Mucosa of rectum (tissue), 2 donors: Measurements from ENCODE around the gene PSMD1.

ENCODE experiments used
- H3K27ac ChIP-seq, 2 donors: one replicate each; pipeline ENCODE4 v1.7.0; 2013; ENCODE audit warnings: inconsistent platforms in 2 of 2, low read depth in 2 of 2, low read length in 2 of 2
- H3K27me3 ChIP-seq, 2 donors: one replicate each; pipeline ENCODE4 v1.7.0; 2013; ENCODE audit warnings: low read length in 2 of 2; ENCODE audit not compliant: control insufficient read depth in 2 of 2, insufficient read depth in 2 of 2
- H3K36me3 ChIP-seq, 2 donors: one replicate each; pipeline ENCODE4 v1.7.0; 2013; ENCODE audit warnings: low read length in 2 of 2; ENCODE audit not compliant: control insufficient read depth in 2 of 2, insufficient read depth in 2 of 2
- H3K4me1 ChIP-seq, 2 donors: one replicate each; pipeline ENCODE4 v1.7.0; 2013; ENCODE audit warnings: low read length in 2 of 2, mild to moderate bottlenecking in 1 of 2; ENCODE audit not compliant: control insufficient read depth in 2 of 2, insufficient read depth in 2 of 2
- H3K4me3 ChIP-seq, 2 donors: one replicate each; pipeline ENCODE4 v1.7.0; 2013; ENCODE audit warnings: low read length in 2 of 2
- H3K9ac ChIP-seq, 2 donors: one replicate each; pipeline ENCODE4 v1.7.0; 2013; ENCODE audit warnings: low read length in 2 of 2, low read depth in 1 of 2, mild to moderate bottlenecking in 1 of 2
- H3K9me3 ChIP-seq, 2 donors: one replicate each; pipeline ENCODE4 v1.7.0; 2013; ENCODE audit warnings: low read length in 2 of 2; ENCODE audit not compliant: control insufficient read depth in 2 of 2
- donor health status: healthy.
- donor health status: Normal muscosa, but diverticular disease.

Gene PSMD1

DNA sequence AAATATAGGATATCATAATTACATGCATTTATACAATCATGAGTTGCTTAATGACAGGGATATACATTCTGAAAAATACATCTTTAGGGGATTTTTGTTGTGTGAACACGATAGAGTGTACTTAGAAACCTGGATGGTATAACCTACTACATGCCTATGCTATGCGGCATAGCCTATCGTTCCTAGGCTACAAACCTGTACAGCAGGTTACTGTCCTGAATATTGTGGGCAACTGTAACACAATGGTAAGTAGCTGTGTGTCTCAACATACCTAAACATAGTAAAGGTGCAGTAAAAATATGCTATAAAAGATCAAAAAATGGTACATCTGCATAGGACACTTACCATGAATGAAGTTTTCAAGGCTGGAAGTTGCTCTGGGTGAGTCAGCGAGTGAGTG lies 12.9 kb upstream of the PSMD1 start:
- H3K27me3 ChIP-seq, result peaks cover 0 to 3% of the 10 kb centered on the region in 2 donors
- H3K9ac ChIP-seq, result no peak overlapping the region
- peaks cover 5 to 28% of the 10 kb centered on the region in 2 donors for H3K36me3 ChIP-seq
- H3K4me1 ChIP-seq, result peaks cover 0 to 3% of the 10 kb centered on the region in 2 donors
- no peaks in the 10 kb centered on the region for H3K9me3 ChIP-seq
- no peak overlapping the region for H3K4me3 ChIP-seq
- H3K27ac ChIP-seq, result no peak overlapping the region

DNA sequence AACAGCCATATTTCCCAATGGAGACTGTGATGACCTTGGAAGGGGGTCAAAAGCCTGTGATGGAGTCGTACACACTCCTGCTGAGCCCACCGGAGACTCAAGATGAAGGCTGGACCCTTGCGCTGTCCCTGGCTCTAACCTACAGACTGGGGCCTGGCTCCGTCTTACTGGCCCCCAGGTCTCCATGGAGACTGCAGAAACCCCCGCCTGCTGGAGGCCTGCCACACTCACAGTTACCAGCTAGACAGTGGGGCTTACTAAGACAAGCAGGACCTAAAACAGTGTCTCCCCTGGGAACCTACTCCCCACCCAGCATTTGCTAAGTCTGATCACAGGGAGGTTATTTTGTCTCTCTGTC lies 9.8 kb upstream of the PSMD1 start:
- Histone ChIP-seq H3K9me3 (no peaks in the 10 kb centered on the region), H3K4me1 (peaks cover 25 to 27% of the 10 kb centered on the region in 2 donors), H3K27me3 (no peaks in the 10 kb centered on the region), H3K27ac (no peak overlapping the region), H3K4me3 (no peak overlapping the region), H3K36me3 (peaks cover 0 to 20% of the 10 kb centered on the region in 2 donors), H3K9ac (no peak overlapping the region)

DNA sequence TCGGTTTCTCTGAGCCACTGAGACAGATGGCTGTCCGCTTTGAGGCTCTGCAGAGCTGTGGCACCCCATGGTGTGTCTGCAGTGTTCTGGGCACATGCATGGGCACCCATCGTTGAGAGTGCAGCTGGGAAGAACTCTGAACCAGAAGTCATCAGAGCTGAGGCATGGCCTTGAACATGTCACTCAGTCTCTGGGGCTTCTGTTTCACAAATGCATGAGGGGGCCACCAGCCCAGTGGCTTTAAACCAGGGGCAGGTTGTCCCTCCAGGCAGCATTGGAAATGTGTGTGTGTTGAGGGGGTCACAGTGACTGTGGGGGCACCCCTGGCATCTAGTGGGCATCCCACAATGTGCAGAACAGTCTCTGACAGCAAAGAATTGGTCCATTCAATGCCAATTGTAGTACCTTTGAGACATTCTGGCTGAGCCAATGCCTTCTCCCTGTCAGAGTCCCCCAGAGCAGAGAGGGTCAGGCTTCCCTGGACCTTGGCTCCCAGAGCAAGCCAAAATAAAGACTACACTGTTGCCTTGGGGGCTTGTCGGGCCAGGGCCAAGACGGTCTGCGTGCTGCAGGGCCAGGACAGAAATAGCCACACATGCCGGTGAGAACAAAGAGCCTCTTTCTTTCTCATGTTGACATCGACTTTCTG lies 9.3 kb upstream of the PSMD1 start:
- Histone ChIP-seq H3K4me1 (peaks cover 28 to 32% of the 10 kb centered on the region in 2 donors), H3K9ac (no peak overlapping the region), H3K27me3 (no peaks in the 10 kb centered on the region)

DNA sequence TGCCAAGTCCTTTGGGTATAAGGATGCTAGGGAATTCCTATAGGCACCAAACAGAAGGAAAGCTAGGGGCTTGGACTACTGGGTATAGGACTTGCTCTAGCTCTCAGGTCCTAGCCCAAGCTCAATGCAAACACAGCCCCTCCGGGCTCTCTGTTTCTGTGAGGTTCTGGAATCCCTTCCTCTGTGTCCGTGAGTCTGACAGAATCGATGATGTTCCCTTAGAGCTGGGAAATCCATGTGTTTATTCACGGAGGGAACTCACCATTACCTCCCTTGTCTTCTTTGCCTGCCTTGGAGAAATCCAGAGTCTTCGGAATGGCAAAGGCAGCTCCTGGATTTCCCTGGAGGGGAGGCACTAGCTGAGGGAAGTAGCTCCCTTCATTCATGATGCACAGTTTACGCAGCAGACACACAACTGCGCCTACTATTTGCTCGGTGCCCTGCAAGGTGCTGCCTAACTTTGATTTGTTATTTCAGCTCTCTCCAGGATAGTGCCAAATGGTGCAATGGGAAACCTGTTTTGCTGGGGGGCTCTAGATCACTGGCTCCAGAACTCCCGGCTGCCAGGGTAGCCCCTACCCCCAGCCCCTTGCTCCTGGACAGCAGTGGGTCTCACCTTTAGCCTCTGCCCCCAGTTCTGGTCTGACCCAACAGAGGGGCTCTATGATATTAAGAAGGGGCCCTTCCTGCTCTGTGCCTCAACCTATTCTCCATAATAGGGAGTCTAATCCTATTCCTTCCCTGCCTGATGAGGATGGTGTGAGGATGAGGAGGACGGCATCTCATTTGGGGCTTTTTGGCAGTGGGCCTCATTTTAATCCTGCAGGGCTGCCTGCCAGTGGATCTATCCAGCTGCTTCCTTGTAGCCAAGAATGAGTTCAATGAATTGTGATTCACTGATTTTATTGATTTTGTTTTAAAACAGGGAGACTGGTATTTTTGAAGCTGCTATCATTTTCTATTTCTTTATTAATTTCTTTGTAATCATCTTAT lies 8.4 kb upstream of the PSMD1 start:
- Histone ChIP-seq H3K27me3 (no peaks in the 10 kb centered on the region), H3K4me3 (no peak overlapping the region), H3K9ac (no peak overlapping the region), H3K36me3 (peaks cover 0 to 17% of the 10 kb centered on the region in 2 donors), H3K27ac (no peak overlapping the region), H3K4me1 (peaks cover 30 to 36% of the 10 kb centered on the region in 2 donors), H3K9me3 (no peaks in the 10 kb centered on the region)

More for the DNA sequence above, 9.3 kb upstream of the PSMD1 start:
- H3K4me3 ChIP-seq, result no peak overlapping the region
- H3K27ac ChIP-seq, result no peak overlapping the region
- H3K9me3 ChIP-seq, result no peaks in the 10 kb centered on the region
- peaks cover 0 to 18% of the 10 kb centered on the region in 2 donors for H3K36me3 ChIP-seq

DNA sequence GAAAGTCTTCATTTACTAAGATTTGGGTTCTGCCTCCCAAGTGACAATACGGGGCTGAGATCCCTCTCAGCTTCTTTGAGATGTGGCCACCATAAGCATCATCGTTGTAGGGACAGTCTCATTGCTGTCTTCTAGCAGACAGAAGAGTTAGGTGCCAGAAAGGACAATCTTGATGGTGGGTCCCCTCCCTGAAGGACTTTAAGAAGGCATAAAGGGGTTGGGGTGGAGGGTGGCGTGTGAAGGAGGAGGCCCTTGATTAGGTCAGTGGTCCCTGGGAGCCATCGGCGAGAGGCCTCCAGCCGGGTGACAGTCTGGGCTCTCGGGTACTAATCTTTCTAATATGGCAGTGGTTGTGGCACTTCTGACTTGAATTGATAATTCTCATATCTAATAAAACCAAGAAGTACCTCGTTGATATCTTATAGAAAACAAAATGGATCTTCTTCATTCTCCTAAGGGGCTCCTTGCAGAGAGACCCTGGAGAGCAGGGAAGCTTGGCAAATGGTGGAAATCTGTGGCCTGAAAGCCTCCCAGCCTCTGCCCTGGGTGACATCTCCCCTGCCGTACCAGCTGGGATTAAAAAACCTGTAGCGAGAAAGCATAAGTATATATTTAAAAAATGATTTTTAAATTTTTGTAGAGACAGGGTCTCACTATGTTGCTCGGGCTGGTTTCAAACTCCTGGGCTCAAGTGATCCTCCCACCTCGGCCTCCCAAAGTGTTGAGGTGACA lies 7.2 kb upstream of the PSMD1 start:
- H3K9ac ChIP-seq, result no peak overlapping the region
- H3K27ac ChIP-seq, result peak overlapping the region; percentile 49 to 85
- H3K4me1 ChIP-seq, result peaks cover 30 to 36% of the 10 kb centered on the region in 2 donors

DNA sequence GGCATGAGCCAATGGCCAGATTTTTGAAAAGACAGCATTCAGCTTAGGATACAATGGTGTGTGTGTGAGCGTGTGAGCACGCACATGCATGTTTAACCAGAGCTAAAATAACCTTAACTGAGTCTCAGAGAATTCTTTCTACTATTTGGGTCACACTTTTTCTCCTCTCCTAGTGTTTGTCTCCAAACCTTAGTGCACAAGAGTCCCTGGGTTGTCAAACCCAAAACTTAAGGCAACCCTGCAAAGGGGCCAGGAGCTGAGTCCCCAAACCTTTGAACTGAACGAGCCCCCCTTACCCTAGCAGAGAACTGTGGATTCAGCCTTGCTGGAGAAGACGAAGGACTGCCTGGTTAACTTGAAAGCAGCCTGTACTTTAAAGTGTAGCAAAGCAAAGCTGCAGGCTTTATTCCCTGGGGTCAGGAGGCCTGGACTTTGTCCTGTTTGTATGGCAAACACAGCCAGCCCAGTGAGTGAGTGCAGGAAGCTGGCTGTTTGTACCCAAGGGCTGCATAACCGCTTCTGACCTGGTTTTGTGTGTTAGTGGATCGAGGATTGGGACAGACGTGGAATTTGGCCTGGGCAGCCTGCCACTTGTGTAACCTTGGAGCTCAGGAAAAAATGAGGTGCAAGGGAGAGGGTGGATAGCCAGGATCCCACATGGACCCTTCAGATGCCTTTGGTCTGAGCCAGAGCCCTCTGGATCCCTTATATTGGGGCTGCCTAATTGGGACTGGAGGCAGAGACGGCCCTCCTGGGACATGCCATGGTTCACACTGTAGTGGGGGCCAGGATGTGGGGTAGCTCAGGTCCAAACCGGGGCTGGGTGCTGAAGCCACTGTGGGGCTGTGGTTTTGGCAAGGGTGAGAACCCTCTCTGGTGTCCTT lies 6.4 kb upstream of the PSMD1 start:
- H3K36me3 ChIP-seq, result peaks cover 0 to 12% of the 10 kb centered on the region in 2 donors
- peak overlapping the region; percentile 21 to 52 for H3K9ac ChIP-seq
- peak overlapping the region; percentile 85 to 88 for H3K27ac ChIP-seq
- H3K4me3 ChIP-seq, result peak overlapping the region; percentile 24 to 53
- H3K27me3 ChIP-seq, result no peaks in the 10 kb centered on the region
- H3K9me3 ChIP-seq, result no peaks in the 10 kb centered on the region
- peaks cover 30 to 36% of the 10 kb centered on the region in 2 donors for H3K4me1 ChIP-seq

More for the DNA sequence above, 7.2 kb upstream of the PSMD1 start:
- Histone ChIP-seq H3K4me3 (peak overlapping the region in 1 of 2 donors; percentile 53), H3K36me3 (peaks cover 0 to 12% of the 10 kb centered on the region in 2 donors), H3K27me3 (no peaks in the 10 kb centered on the region), H3K9me3 (no peaks in the 10 kb centered on the region)

DNA sequence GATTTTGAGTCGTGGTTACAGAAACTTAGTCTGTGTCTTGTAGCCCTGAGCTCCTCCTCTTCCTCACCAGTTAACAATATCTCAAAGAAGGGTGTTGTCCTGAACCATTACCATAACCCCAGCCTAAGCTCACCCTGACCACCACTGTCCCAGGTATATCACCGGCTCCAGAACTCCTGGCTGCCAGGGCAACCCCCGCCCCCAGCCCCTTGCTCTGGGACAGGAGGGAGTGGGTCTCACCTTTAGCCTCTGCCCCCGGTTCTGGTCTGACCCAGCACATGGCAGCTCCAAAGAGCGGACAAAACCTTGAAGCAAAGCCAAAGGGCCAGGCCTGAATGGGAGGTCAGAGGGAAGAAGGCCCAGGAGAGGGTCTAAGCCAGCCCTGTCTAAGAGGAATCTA lies 5.6 kb upstream of the PSMD1 start:
- H3K4me1 ChIP-seq, result peaks cover 30 to 36% of the 10 kb centered on the region in 2 donors
- no peaks in the 10 kb centered on the region for H3K9me3 ChIP-seq
- H3K4me3 ChIP-seq, result no peak overlapping the region
- H3K9ac ChIP-seq, result peak overlapping the region in 1 of 2 donors; percentile 21
- peaks cover 0 to 12% of the 10 kb centered on the region in 2 donors for H3K36me3 ChIP-seq
- no peaks in the 10 kb centered on the region for H3K27me3 ChIP-seq
- peak overlapping the region; percentile 85 to 88 for H3K27ac ChIP-seq

DNA sequence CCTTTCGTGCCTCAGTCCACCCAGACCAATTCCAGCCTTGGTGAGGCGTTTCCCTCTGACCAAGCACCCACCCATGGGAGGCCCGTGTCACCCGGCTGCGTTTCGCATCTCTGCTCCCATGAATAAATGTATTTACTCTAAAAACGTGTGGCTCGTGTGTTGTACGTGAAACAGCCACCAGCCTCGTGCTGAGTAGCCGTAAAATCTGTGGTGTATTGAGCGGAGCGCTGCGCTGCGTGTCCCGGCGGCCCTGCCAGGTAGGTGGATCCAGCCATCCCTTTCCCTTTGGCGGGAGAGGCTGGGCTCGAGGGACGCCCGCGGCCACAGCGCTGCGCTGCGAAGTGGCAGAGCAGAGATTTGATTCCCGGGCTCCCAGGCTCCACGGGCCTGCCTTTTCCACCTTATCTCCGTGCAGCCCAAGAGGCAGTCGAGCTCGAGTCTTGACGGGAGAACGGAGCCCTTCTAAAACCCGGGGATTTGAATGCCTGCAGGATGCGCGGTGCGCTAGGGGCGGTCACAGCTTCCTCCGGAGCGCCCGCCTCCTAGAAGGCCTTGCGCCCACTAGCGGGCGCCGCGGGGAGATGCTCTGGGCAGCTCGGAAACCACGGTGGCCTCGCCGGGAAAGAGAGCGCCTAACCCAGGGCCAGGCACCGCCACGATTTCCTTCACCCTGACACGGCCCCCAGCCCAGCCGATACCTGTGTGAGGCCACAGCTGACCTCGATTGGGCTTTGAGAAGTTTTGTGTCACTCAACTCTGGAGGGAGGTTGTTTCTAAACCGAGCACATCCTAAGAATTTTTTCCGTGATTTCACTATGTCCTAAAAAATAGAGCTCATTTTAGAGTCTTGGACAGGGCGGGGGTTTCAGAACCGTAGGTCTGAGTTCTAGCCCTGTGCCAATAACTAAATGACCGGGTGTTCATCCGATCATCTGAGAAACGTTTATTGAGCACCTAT lies 3.9 kb upstream of the PSMD1 start:
- Histone ChIP-seq H3K9ac (peak overlapping the region; percentile 44 to 62), H3K27ac (peak overlapping the region in 1 of 2 donors; percentile 28), H3K9me3 (no peaks in the 10 kb centered on the region), H3K27me3 (no peaks in the 10 kb centered on the region), H3K4me1 (peaks cover 34 to 37% of the 10 kb centered on the region in 2 donors), H3K36me3 (no peaks in the 10 kb centered on the region), H3K4me3 (peak overlapping the region; percentile 76 to 84)
